IMR-90 (cell line): Measurements from ENCODE around the gene PERM1. TPM values are rescaled to one million over a fixed set of nuclear protein-coding genes. Genes with fewer than 3 reads are reported as not detected.

Experiments
- ATAC-seq: fragments of 200-7000 bp; cut with Tn5 transposase; 2 replicates; pipeline ENCODE4 v1.9.1; 2020; ENCODE audit warnings: low read depth, mild to moderate bottlenecking, moderate library complexity
- BruUV-seq: library from RNA; stranded (reverse); fragments of 400-500 nt; replicated peaks from 2 replicates; lab custom pipeline; 2021; lab: Mats Ljungman, UMichigan
- CTCF ChIA-PET: fragments of 300-600 bp; formaldehyde crosslinking; extraction: SDS; loops from one replicate; lab custom pipeline; 2021; ENCODE audit warnings: antibody characterized with exemption; lab: Yijun Ruan, JAX
- POLR2A ChIA-PET: fragments of 300-600 bp; sonication (Branson Sonifier 250); formaldehyde crosslinking; loops from one replicate; lab custom pipeline; 2022; ENCODE audit warnings: antibody characterized with exemption; ENCODE audit not compliant: unreplicated experiment; lab: Charles Lee
- DNase-seq: peaks from one replicate; pipeline ENCODE4 v3.0.0; 2013
- H2AFZ ChIP-seq: replicated peaks from 2 replicates; pipeline ENCODE3; 2013; ENCODE audit warnings: low read length, mild to moderate bottlenecking; ENCODE audit not compliant: poor library complexity
- H2AK5ac ChIP-seq: 2 replicates; pipeline ENCODE4 v1.6.1; 2013; ENCODE audit warnings: low read depth, low read length, inconsistent platforms
- H2AK9ac ChIP-seq: replicated peaks from 2 replicates; pipeline ENCODE3; 2013; ENCODE audit warnings: mild to moderate bottlenecking, low read depth, low read length, moderate library complexity; ENCODE audit not compliant: poor library complexity
- H2BK120ac ChIP-seq: 2 replicates; pipeline ENCODE4 v1.6.1; 2013; ENCODE audit warnings: low read depth, low read length, inconsistent platforms
- H2BK15ac ChIP-seq: 3 replicates; pipeline ENCODE4 v1.6.1; 2013; ENCODE audit warnings: low read depth, low read length, inconsistent platforms
- H2BK20ac ChIP-seq: 2 replicates; pipeline ENCODE4 v1.6.1; 2013; ENCODE audit warnings: low read depth, mild to moderate bottlenecking, inconsistent platforms, low read length, moderate library complexity
- H2BK5ac ChIP-seq: 2 replicates; pipeline ENCODE4 v1.6.1; 2013; ENCODE audit warnings: mild to moderate bottlenecking, low read depth, low read length, inconsistent platforms; ENCODE audit not compliant: poor library complexity, severe bottlenecking
- H3K14ac ChIP-seq: replicated peaks from 2 replicates; pipeline ENCODE4 v1.6.1; 2013; ENCODE audit warnings: low read depth, low read length, inconsistent platforms
- H3K18ac ChIP-seq: 2 replicates; pipeline ENCODE4 v1.6.1; 2013; ENCODE audit warnings: low read depth, low read length, control low read depth
- H3K23ac ChIP-seq: 2 replicates; pipeline ENCODE4 v1.6.1; 2013; ENCODE audit warnings: low read depth, low read length, inconsistent platforms
- H3K27ac ChIP-seq: 2 replicates; pipeline ENCODE4 v1.5.1; 2013; ENCODE audit warnings: mild to moderate bottlenecking, control low read depth, low read length; ENCODE audit not compliant: insufficient read depth
- H3K27me3 ChIP-seq: 2 replicates; pipeline ENCODE4 v1.6.1; 2013; ENCODE audit warnings: low read length; ENCODE audit not compliant: control insufficient read depth, insufficient read depth
- H3K36me3 ChIP-seq: 2 replicates; pipeline ENCODE4 v1.6.1; 2013; ENCODE audit warnings: low read length, mixed read lengths; ENCODE audit not compliant: control insufficient read depth, insufficient read depth
- H3K4ac ChIP-seq: 2 replicates; pipeline ENCODE4 v1.6.1; 2013; ENCODE audit warnings: low read depth, low read length, inconsistent platforms
- H3K4me1 ChIP-seq: 2 replicates; pipeline ENCODE4 v1.6.1; 2013; ENCODE audit warnings: low read length, mixed read lengths; ENCODE audit not compliant: control insufficient read depth, insufficient read depth
- H3K4me2 ChIP-seq: 2 replicates; pipeline ENCODE4 v1.6.1; 2013; ENCODE audit warnings: low read depth, mild to moderate bottlenecking, control low read depth, low read length, moderate library complexity
- H3K4me3 ChIP-seq: 2 replicates; pipeline ENCODE4 v1.5.1; 2013; ENCODE audit warnings: low read depth, mild to moderate bottlenecking, control low read depth, low read length, moderate library complexity; ENCODE audit not compliant: insufficient read depth
- H3K56ac ChIP-seq: 2 replicates; pipeline ENCODE4 v1.6.1; 2013; ENCODE audit warnings: low read length, inconsistent platforms; ENCODE audit not compliant: insufficient read depth; ENCODE audit errors: extremely low read depth
- H3K79me1 ChIP-seq, 2 experiments: 2 replicates each; pipeline ENCODE4 v1.6.1; 2013; ENCODE audit warnings: low read length in 2 of 2, inconsistent platforms in 1 of 2, low read depth in 1 of 2
- H3K9ac ChIP-seq: 2 replicates; pipeline ENCODE4 v1.6.1; 2013; ENCODE audit warnings: low read depth, low read length, control low read depth
- H3K9me1 ChIP-seq: 2 replicates; pipeline ENCODE4 v1.6.1; 2013; ENCODE audit warnings: low read length, inconsistent platforms; ENCODE audit not compliant: insufficient read depth
- H3K9me3 ChIP-seq: 2 replicates; pipeline ENCODE4 v1.6.1; 2013; ENCODE audit warnings: low read length; ENCODE audit not compliant: control insufficient read depth, insufficient read depth
- H4K20me1 ChIP-seq: 2 replicates; pipeline ENCODE4 v1.6.1; 2013; ENCODE audit warnings: low read length, inconsistent platforms; ENCODE audit not compliant: insufficient read depth
- H4K5ac ChIP-seq: 2 replicates; pipeline ENCODE4 v1.6.1; 2013; ENCODE audit warnings: mild to moderate bottlenecking, low read depth, low read length, control low read depth
- H4K8ac ChIP-seq, 2 experiments: 2 replicates each; pipeline ENCODE4 v1.6.1; 2013; ENCODE audit warnings: low read depth in 2 of 2, low read length in 2 of 2, control low read depth in 1 of 2, inconsistent platforms in 1 of 2
- H4K91ac ChIP-seq: 2 replicates; pipeline ENCODE4 v1.6.1; 2013; ENCODE audit warnings: low read depth, low read length, inconsistent platforms; ENCODE audit not compliant: insufficient read depth
- MAFK ChIP-seq: IDR thresholded peaks from 2 replicates; pipeline ENCODE4 v1.6.1; 2012; ENCODE audit warnings: low read depth, low read length, improper control_type of control experiment
- WGBS, 2 experiments: methylation state at CpG; one replicate each; pipeline versions ENCODE4 v1.1.5 to v1.1.7; 2013; ENCODE audit warnings: missing lambda C conversion rate in 2 of 2; ENCODE audit not compliant: insufficient read length in 1 of 2; ENCODE audit errors: extremely low coverage in 2 of 2; 5-methylcytosine and 5-hydroxymethylcytosine counted together
- dilution Hi-C: fragments of 300-500 bp; cut with HindIII; formaldehyde crosslinking; loops from one replicate; pipeline ENCODE4 v1.14.3; 2018; ENCODE audit warnings: low sequenced_read_pairs; ENCODE audit not compliant: unreplicated experiment
- in situ Hi-C: fragments of 300-500 bp; cut with MboI; formaldehyde crosslinking; loops from 3 replicates; pipeline ENCODE4 v1.14.3; 2019; ENCODE audit warnings: low sequenced_read_pairs, inconsistent platforms, mixed read lengths
- intact Hi-C: fragments of 100-400 bp; cut with micrococcal nuclease; formaldehyde crosslinking; loops from 2 replicates; pipeline ENCODE4 v1.10.0; 2022
- polyA plus RNA-seq, 3 experiments: library from polyadenylated mRNA; depleted of rRNA; stranded (reverse); fragments of >200 nt; gene quantifications; 2 replicates each; pipeline ENCODE4 v1.2.3, GENCODE V29; 2012; ENCODE audit warnings: low replicate concordance in 1 of 3
- total RNA-seq: library from RNA; depleted of rRNA; stranded (reverse); fragments of >200 nt; gene quantifications from 2 replicates; pipeline ENCODE4 v1.2.3, GENCODE V29; 2012
- TF ChIP-seq, protein P1 (sequence below): fragments of 150-350 bp; IDR thresholded peaks from 2 replicates; pipeline ENCODE4 v1.6.1; 2017; ENCODE audit warnings: mild to moderate bottlenecking, antibody characterized with exemption, low read length, low read depth

Gene PERM1
- total and polyA plus RNA-seq, 2 of the 4 experiments (the other 2 are of a cell fraction) = not detected

DNA sequence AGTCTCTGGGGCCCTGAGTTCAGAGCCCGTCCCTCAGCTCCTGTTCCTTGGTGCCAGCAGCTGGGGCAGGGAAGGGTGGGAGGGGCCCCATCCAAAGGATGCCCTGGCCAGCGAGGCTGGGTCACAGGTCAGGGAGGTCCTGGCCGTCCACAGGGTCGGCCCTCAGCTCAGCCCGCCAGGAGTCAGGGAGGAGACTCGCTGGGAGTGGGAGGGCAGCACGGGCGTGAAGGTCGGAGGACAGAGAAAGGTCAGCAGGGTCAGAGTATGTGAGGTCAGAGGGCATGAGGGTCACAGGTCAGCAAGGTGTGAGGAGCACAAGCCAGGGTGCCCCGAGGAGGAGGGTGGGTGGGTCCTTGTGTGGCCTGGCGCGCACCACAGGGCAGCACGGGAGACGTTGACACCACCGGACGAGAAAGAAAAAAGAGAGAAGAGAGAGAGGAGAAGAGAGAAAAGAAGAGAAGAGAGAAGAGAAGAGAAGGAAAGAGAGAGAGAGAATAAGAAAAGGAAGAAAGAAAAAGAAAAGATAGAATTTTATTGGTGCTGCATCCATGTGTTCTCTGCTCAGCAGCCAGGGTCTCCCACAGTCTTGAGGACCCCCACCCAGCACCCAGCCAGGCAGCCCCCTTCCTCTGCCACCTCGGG lies 7.1 kb downstream of the PERM1 start:
- in situ Hi-C loops = no loop called here
- Histone ChIP-seq H4K91ac (no peak overlapping the region), H3K36me3 (no peaks in the 10 kb centered on the region), H3K4me3 (no peak overlapping the region), H3K23ac (no peak overlapping the region), H4K8ac (no peak overlapping the region), H3K18ac (no peak overlapping the region), H2AFZ (peak overlapping the region; percentile 23), H4K5ac (no peak overlapping the region), H3K9me3 (no peaks in the 10 kb centered on the region), H3K79me1 (no peaks in the 10 kb centered on the region), H3K56ac (no peak overlapping the region), H3K4me1 (0 out of 2 replicates have a peak, but pooled peaks cover 2% of the 10 kb centered on the region), H2BK120ac (no peak overlapping the region), H2BK5ac (no peak overlapping the region), H2BK15ac (no peak overlapping the region), H3K4ac (no peak overlapping the region), H2BK20ac (no peak overlapping the region), H4K20me1 (no peaks in the 10 kb centered on the region; the same call in 1 of the 2 replicates), H3K4me2 (no peak overlapping the region), H3K27ac (no peak overlapping the region), H3K14ac (no peak overlapping the region), H2AK5ac (no peak overlapping the region), H3K27me3 (peaks cover 5% of the 10 kb centered on the region; the same call in 1 of the 2 replicates), H2AK9ac (no peak overlapping the region), H3K9ac (no peak overlapping the region), H3K9me1 (no peaks in the 10 kb centered on the region)
- CTCF ChIA-PET = interaction anchor here (1.4 kb wide), 1 partner anchor 10 kb away, joined by 3 read pairs; no protein-coding TSS in a partner anchor
- intact Hi-C loops = loop anchor here (5.0 kb wide), 1 partner anchor 73 kb away; no protein-coding TSS in a partner anchor
- dilution Hi-C loops = no loop called here
- POLR2A ChIA-PET = no interaction called here
- TF ChIP-seq, protein P1, sequence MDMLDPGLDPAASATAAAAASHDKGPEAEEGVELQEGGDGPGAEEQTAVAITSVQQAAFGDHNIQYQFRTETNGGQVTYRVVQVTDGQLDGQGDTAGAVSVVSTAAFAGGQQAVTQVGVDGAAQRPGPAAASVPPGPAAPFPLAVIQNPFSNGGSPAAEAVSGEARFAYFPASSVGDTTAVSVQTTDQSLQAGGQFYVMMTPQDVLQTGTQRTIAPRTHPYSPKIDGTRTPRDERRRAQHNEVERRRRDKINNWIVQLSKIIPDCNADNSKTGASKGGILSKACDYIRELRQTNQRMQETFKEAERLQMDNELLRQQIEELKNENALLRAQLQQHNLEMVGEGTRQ = no peak
- no peak for TF ChIP-seq MAFK
- WGBS, 2 experiments = 75% methylated on average over 14 of the region's 17 CpGs; no CpG with 5 or more reads in 1 of the 2 experiments
- DNase-seq (no peak), ATAC-seq (no peak)
- no TSS peak for BruUV-seq
